HG03159 (cell line): ENCODE results near the gene NMRAL1.

ENCODE experiments used
- ATAC-seq: cut with Tn5 transposase; IDR thresholded peaks from one replicate; pipeline ENCODE4 v1.9.1; 2021; ENCODE audit warnings: mild to moderate bottlenecking, moderate library complexity; ENCODE audit not compliant: unreplicated experiment

Gene NMRAL1

GRCh38 chr16:4505356-4506147, 31.1 kb upstream of the NMRAL1 start:
- ATAC-seq = peak; percentile 78

GRCh38 chr16:4501071-4501478, 26.6 kb upstream of the NMRAL1 start:
- no peak for ATAC-seq

- no peak for ATAC-seq
These were observed 25.8 kb upstream of the NMRAL1 start for GRCh38 chr16:4500272-4500671.

GRCh38 chr16:4499196-4499555, 24.8 kb upstream of the NMRAL1 start:
- ATAC-seq = no peak

- ATAC-seq = no peak
These were observed 24.2 kb upstream of the NMRAL1 start for GRCh38 chr16:4498546-4499195.

GRCh38 chr16:4496305-4496704, 21.9 kb upstream of the NMRAL1 start:
- no peak for ATAC-seq

GRCh38 chr16:4495766-4496165, 21.3 kb upstream of the NMRAL1 start:
- ATAC-seq = no peak

GRCh38 chr16:4494746-4495490, 20.5 kb upstream of the NMRAL1 start:
- no peak for ATAC-seq

- ATAC-seq = no peak
These were observed 17.5 kb upstream of the NMRAL1 start for GRCh38 chr16:4491898-4492297.

- no peak for ATAC-seq
These were observed 14.6 kb upstream of the NMRAL1 start for GRCh38 chr16:4489030-4489429.

GRCh38 chr16:4488499-4488967, 14.1 kb upstream of the NMRAL1 start:
- no peak for ATAC-seq

- ATAC-seq = no peak
These were observed 13.6 kb upstream of the NMRAL1 start for GRCh38 chr16:4487955-4488498.

- no peak for ATAC-seq
These were observed 11.9 kb upstream of the NMRAL1 start for GRCh38 chr16:4486126-4486893.

GRCh38 chr16:4481963-4482362, 7.5 kb upstream of the NMRAL1 start:
- no peak for ATAC-seq

- no peak for ATAC-seq
These were observed 7.1 kb upstream of the NMRAL1 start for GRCh38 chr16:4481526-4481925.

GRCh38 chr16:4477966-4478365, 3.5 kb upstream of the NMRAL1 start:
- no peak for ATAC-seq

- peak; percentile 81 for ATAC-seq
These were observed 1.7 kb upstream of the NMRAL1 start, which contains the start of gene HMOX2 for GRCh38 chr16:4475880-4476788. HMOX2 (plus strand) TSS chr16:4476398; CDS start chr16:4505525, 29,127 bp downstream.

- no peak for ATAC-seq
These were observed 1.5 kb downstream of the NMRAL1 start for GRCh38 chr16:4472880-4473279.

GRCh38 chr16:4471869-4472268, 2.6 kb downstream of the NMRAL1 start:
- ATAC-seq = no peak

GRCh38 chr16:4468972-4469371, 5.5 kb downstream of the NMRAL1 start:
- ATAC-seq = no peak
